IPS-18a (cell line): ENCODE results near the gene GRAMD4.
"Not testable (repeated sequence)": the region's sequence is repeated elsewhere in the genome, so short reads cannot be mapped to it uniquely, and the experiment has no call there.

Experiments
- H3K27ac ChIP-seq: one replicate; pipeline ENCODE4 v1.5.1; 2013; ENCODE audit warnings: low read length
- H3K27me3 ChIP-seq: one replicate; pipeline ENCODE4 v1.6.1; 2013; ENCODE audit warnings: mild to moderate bottlenecking, low read length; ENCODE audit not compliant: control insufficient read depth, insufficient read depth
- H3K36me3 ChIP-seq: one replicate; pipeline ENCODE4 v1.6.1; 2013; ENCODE audit warnings: low read depth, low read length; ENCODE audit not compliant: control insufficient read depth
- H3K4me1 ChIP-seq: one replicate; pipeline ENCODE4 v1.6.1; 2013; ENCODE audit warnings: low read depth, low read length; ENCODE audit not compliant: control insufficient read depth
- H3K4me3 ChIP-seq: one replicate; pipeline ENCODE4 v1.5.1; 2013; ENCODE audit warnings: low read length
- H3K9ac ChIP-seq: one replicate; pipeline ENCODE4 v1.6.1; 2013; ENCODE audit warnings: mild to moderate bottlenecking, low read length, moderate library complexity
- H3K9me3 ChIP-seq: one replicate; pipeline ENCODE4 v1.6.1; 2013; ENCODE audit warnings: low read depth, low read length; ENCODE audit not compliant: control insufficient read depth

The GRAMD4 gene

GRCh38 chr22:46626911-46627805 lies 7.0 kb downstream of the GRAMD4 start:
- Histone ChIP-seq H3K27ac (no peak overlapping the region), H3K4me1 (peaks cover 8% of the 10 kb centered on the region), H3K9me3 (no peaks in the 10 kb centered on the region), H3K9ac (no peak overlapping the region), H3K27me3 (no peaks in the 10 kb centered on the region), H3K36me3 (no peaks in the 10 kb centered on the region), H3K4me3 (no peak overlapping the region)

GRCh38 chr22:46627806-46628482 lies 7.8 kb downstream of the GRAMD4 start:
- Histone ChIP-seq H3K27ac (no peak overlapping the region), H3K9ac (no peak overlapping the region), H3K36me3 (no peaks in the 10 kb centered on the region), H3K4me1 (peaks cover 8% of the 10 kb centered on the region), H3K27me3 (no peaks in the 10 kb centered on the region), H3K9me3 (no peaks in the 10 kb centered on the region), H3K4me3 (no peak overlapping the region)

- Histone ChIP-seq H3K27ac (no peak overlapping the region), H3K9ac (no peak overlapping the region)
Observed at GRCh38 chr22:46628756-46629155, 8.6 kb downstream of the GRAMD4 start.

GRCh38 chr22:46629291-46629690 lies 9.1 kb downstream of the GRAMD4 start:
- peaks cover 8% of the 10 kb centered on the region for H3K4me1 ChIP-seq
- H3K27ac ChIP-seq, result no peak overlapping the region
- H3K36me3 ChIP-seq, result no peaks in the 10 kb centered on the region
- H3K9ac ChIP-seq, result no peak overlapping the region
- no peaks in the 10 kb centered on the region for H3K27me3 ChIP-seq
- no peaks in the 10 kb centered on the region for H3K9me3 ChIP-seq
- H3K4me3 ChIP-seq, result no peak overlapping the region

More at GRCh38 chr22:46628756-46629155, 8.6 kb downstream of the GRAMD4 start:
- Histone ChIP-seq H3K9me3 (no peaks in the 10 kb centered on the region), H3K36me3 (no peaks in the 10 kb centered on the region), H3K4me3 (no peak overlapping the region), H3K4me1 (peaks cover 8% of the 10 kb centered on the region), H3K27me3 (no peaks in the 10 kb centered on the region)

- Histone ChIP-seq H3K9ac (no peak overlapping the region), H3K4me1 (peaks cover 8% of the 10 kb centered on the region), H3K4me3 (no peak overlapping the region), H3K27ac (no peak overlapping the region), H3K27me3 (no peaks in the 10 kb centered on the region), H3K36me3 (no peaks in the 10 kb centered on the region), H3K9me3 (no peaks in the 10 kb centered on the region)
Observed at GRCh38 chr22:46631113-46631512, 10.9 kb downstream of the GRAMD4 start.

GRCh38 chr22:46632646-46633249 lies 12.6 kb downstream of the GRAMD4 start:
- no peaks in the 10 kb centered on the region for H3K9me3 ChIP-seq
- no peak overlapping the region for H3K4me3 ChIP-seq
- H3K4me1 ChIP-seq, result peaks cover 4% of the 10 kb centered on the region
- no peak overlapping the region for H3K9ac ChIP-seq
- H3K27me3 ChIP-seq, result no peaks in the 10 kb centered on the region
- H3K27ac ChIP-seq, result no peak overlapping the region
- no peaks in the 10 kb centered on the region for H3K36me3 ChIP-seq

GRCh38 chr22:46633334-46633890 lies 13.2 kb downstream of the GRAMD4 start:
- H3K36me3 ChIP-seq, result no peaks in the 10 kb centered on the region
- H3K27me3 ChIP-seq, result no peaks in the 10 kb centered on the region
- H3K9ac ChIP-seq, result no peak overlapping the region
- no peaks in the 10 kb centered on the region for H3K9me3 ChIP-seq
- H3K27ac ChIP-seq, result no peak overlapping the region
- no peaks in the 10 kb centered on the region for H3K4me1 ChIP-seq
- H3K4me3 ChIP-seq, result no peak overlapping the region

- H3K27ac ChIP-seq, result no peak overlapping the region
- no peak overlapping the region for H3K4me3 ChIP-seq
- H3K36me3 ChIP-seq, result no peaks in the 10 kb centered on the region
- no peaks in the 10 kb centered on the region for H3K4me1 ChIP-seq
- no peaks in the 10 kb centered on the region for H3K27me3 ChIP-seq
- no peak overlapping the region for H3K9ac ChIP-seq
- no peaks in the 10 kb centered on the region for H3K9me3 ChIP-seq
Observed at GRCh38 chr22:46634011-46634699, 14.0 kb downstream of the GRAMD4 start.

GRCh38 chr22:46634973-46635685 lies 14.9 kb downstream of the GRAMD4 start:
- H3K36me3 ChIP-seq, H3K9ac ChIP-seq, H3K27ac ChIP-seq, H3K4me3 ChIP-seq, H3K9me3 ChIP-seq, H3K4me1 ChIP-seq, H3K27me3 ChIP-seq: not testable (repeated sequence)

- Histone ChIP-seq H3K4me3 (no peak overlapping the region), H3K9ac (no peak overlapping the region), H3K27ac (no peak overlapping the region), H3K4me1 (no peaks in the 10 kb centered on the region), H3K9me3 (no peaks in the 10 kb centered on the region), H3K36me3 (no peaks in the 10 kb centered on the region), H3K27me3 (no peaks in the 10 kb centered on the region)
Observed at GRCh38 chr22:46635756-46636155, 15.6 kb downstream of the GRAMD4 start.
